Psoas muscle (tissue), 8 donors: ENCODE data around the gene CUL9. TPM values are rescaled to one million over a fixed set of nuclear protein-coding genes. Genes with fewer than 3 reads are reported as not detected.

Experiments
- ATAC-seq, 4 donors: fragments of 200-7000 bp; cut with Tn5 transposase; one replicate each; pipeline ENCODE4 v1.9.1; 2020; ENCODE audit warnings: moderate library complexity in 3 of 4, mild to moderate bottlenecking in 2 of 4
- DNase-seq, 2 donors: peaks; one replicate each; pipeline ENCODE4 v3.0.0-alpha.2; 2020
- H3K27ac ChIP-seq: fragments of 200-600 bp; one replicate; pipeline ENCODE4 v1.8.0; 2022
- H3K27me3 ChIP-seq, 3 donors: fragments of 200-600 bp in 1 of 3; one replicate each; pipeline versions ENCODE4 v1.6.1 to v1.8.0; 2013 to 2022; ENCODE audit warnings: low read length in 2 of 3, mild to moderate bottlenecking in 2 of 3, moderate library complexity in 1 of 3; ENCODE audit not compliant: insufficient read depth in 3 of 3
- H3K36me3 ChIP-seq, 2 donors: fragments of 200-600 bp in 1 of 2; one replicate each; pipeline versions ENCODE4 v1.6.1 to v1.8.0; 2013 to 2022; ENCODE audit warnings: low read depth in 1 of 2, mild to moderate bottlenecking in 1 of 2, moderate library complexity in 1 of 2; ENCODE audit not compliant: insufficient read depth in 1 of 2
- H3K4me1 ChIP-seq: fragments of 200-600 bp; one replicate; pipeline ENCODE4 v1.8.0; 2022
- H3K4me3 ChIP-seq: fragments of 200-600 bp; one replicate; pipeline ENCODE4 v1.8.0; 2022; ENCODE audit warnings: mild to moderate bottlenecking
- H3K9me3 ChIP-seq: fragments of 200-600 bp; one replicate; pipeline ENCODE4 v1.8.0; 2022
- CTCF ChIP-seq: fragments of 200-600 bp; IDR thresholded peaks from one replicate; pipeline ENCODE4 v1.8.0; 2022; ENCODE audit warnings: antibody characterized with exemption
- WGBS, 3 donors: extraction: QIAGEN DNeasy Blood & Tissue Kit; methylation state at CpG; one replicate each; pipeline versions ENCODE4 v1.1.6 to v1.1.7; 2013; 5-methylcytosine and 5-hydroxymethylcytosine counted together
- intact Hi-C, 2 donors: fragments of 100-400 bp; cut with DNase I; formaldehyde crosslinking; loops; one replicate each; pipeline versions ENCODE4 v1.11.0 to v1.14.2; 2022
- polyA plus RNA-seq, 3 donors: library from polyadenylated mRNA; stranded (reverse); fragments of 200-250 nt; gene quantifications; one replicate each; pipeline ENCODE4 v1.2.3, GENCODE V29; 2013
- total RNA-seq, 4 donors: library from RNA; stranded (reverse); fragmentation: NEBNext Ultra II Directional in 2 of 4; extraction: Animal tissue kit (Norgen Biotek cat#: 25700) in 2 of 4; gene quantifications; one replicate each; pipeline versions ENCODE4 v1.2.1 to v1.2.4, GENCODE V29; 2021 to 2023
- donor health status: healthy with polysubstance abuse.
- donor health status: DM: no; HTN: no; CAD: no; lungs with moderate emphysema.
- donor health status: Bipolar disorder and iron deficiency.
- donor health status: healthy.
- donor health status: DM: yes; HTN: yes; CAD: no.
- donor health status: DM: no; HTN: no; CAD: no.
- donor health status: DM: no; HTN: no; CAD: no.
- donor health status: DM: yes; HTN: yes; CAD: no.

The CUL9 gene
- total and polyA plus RNA-seq, 7 donors: 6.3 to 10.9 (median 10.7) TPM

GRCh38 chr6:43176423-43176786, 5.6 kb upstream of the CUL9 start:
- DNase-seq: no peak
- Histone ChIP-seq H3K4me3 (no peak overlapping the region), H3K27me3 (no peaks in the 10 kb centered on the region), H3K27ac (peak overlapping the region; percentile 97), H3K36me3 (peaks cover 11 to 57% of the 10 kb centered on the region in 2 donors), H3K9me3 (no peaks in the 10 kb centered on the region), H3K4me1 (peaks cover 36% of the 10 kb centered on the region)
- intact Hi-C loops: no loop called here
- 91 to 93% (median 91%) methylated on average over 6 of the region's 6 CpGs for WGBS, 3 donors
- TF ChIP-seq CTCF: no peak
- ATAC-seq: no peak

DNA sequence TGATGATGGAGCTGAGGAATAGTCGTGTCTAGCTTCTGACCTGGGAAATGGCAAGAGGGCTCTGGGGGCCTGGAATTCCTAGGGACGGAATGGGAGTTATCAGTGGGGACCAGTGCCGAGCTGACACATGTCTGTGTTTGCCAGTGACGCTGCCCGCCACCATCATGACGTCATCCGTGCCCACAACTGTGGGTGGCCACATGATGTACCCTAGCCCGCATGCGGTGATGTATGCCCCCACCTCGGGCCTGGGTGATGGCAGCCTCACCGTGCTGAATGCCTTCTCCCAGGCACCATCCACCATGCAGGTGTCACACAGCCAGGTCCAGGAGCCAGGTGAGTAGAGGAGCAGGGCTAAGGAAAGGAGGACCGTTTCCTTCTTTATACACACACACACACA, 3.8 kb upstream of the CUL9 start:
- DNase-seq: no peak
- TF ChIP-seq CTCF: no peak
- Histone ChIP-seq H3K36me3 (peaks cover 11 to 57% of the 10 kb centered on the region in 2 donors), H3K27me3 (no peaks in the 10 kb centered on the region), H3K4me3 (no peak overlapping the region), H3K9me3 (no peaks in the 10 kb centered on the region), H3K27ac (no peak overlapping the region), H3K4me1 (peaks cover 38% of the 10 kb centered on the region)
- no peak for ATAC-seq
- WGBS, 3 donors: 81 to 84% (median 82%) methylated on average over 12 of the region's 12 CpGs
- intact Hi-C loops: no loop called here

GRCh38 chr6:43178951-43179830, 2.8 kb upstream of the CUL9 start:
- H3K27ac ChIP-seq: no peak overlapping the region
- no peaks in the 10 kb centered on the region for H3K9me3 ChIP-seq
- no peak overlapping the region for H3K4me3 ChIP-seq
- WGBS, 3 donors: 80 to 85% (median 81%) methylated on average over 17 to 20 of the region's 20 CpGs
- peaks cover 33% of the 10 kb centered on the region for H3K4me1 ChIP-seq
- no peak for ATAC-seq
- no peak for DNase-seq
- H3K36me3 ChIP-seq: peaks cover 11 to 57% of the 10 kb centered on the region in 2 donors
- no peaks in the 10 kb centered on the region for H3K27me3 ChIP-seq
- no peak for TF ChIP-seq CTCF
- intact Hi-C loops: no loop called here

- Histone ChIP-seq H3K4me1 (peaks cover 29% of the 10 kb centered on the region), H3K36me3 (peaks cover 11 to 63% of the 10 kb centered on the region in 2 donors), H3K27ac (no peak overlapping the region), H3K9me3 (no peaks in the 10 kb centered on the region), H3K4me3 (no peak overlapping the region), H3K27me3 (no peaks in the 10 kb centered on the region)
- DNase-seq: no peak
- TF ChIP-seq CTCF: no peak
- ATAC-seq: no peak
- WGBS, 3 donors: 74 to 76% (median 75%) methylated on average over 7 of the region's 7 CpGs
- intact Hi-C loops: no loop called here
Observed at GRCh38 chr6:43180058-43180457, 1.9 kb upstream of the CUL9 start.

GRCh38 chr6:43180985-43181384, 1.0 kb upstream of the CUL9 start:
- peak overlapping the region; percentile 83 for H3K27ac ChIP-seq
- H3K27me3 ChIP-seq: no peaks in the 10 kb centered on the region
- TF ChIP-seq CTCF: no peak
- peaks cover 20% of the 10 kb centered on the region for H3K4me1 ChIP-seq
- DNase-seq: no peak
- 64 to 67% (median 65%) methylated on average over 5 of the region's 5 CpGs for WGBS, 3 donors
- intact Hi-C loops: no loop called here
- H3K36me3 ChIP-seq: peaks cover 11 to 63% of the 10 kb centered on the region in 2 donors
- H3K9me3 ChIP-seq: no peaks in the 10 kb centered on the region
- no peak for ATAC-seq
- H3K4me3 ChIP-seq: no peak overlapping the region
